Retina (tissue), 1 donor: ENCODE data around the gene LYRM2.
"Not testable (repeated sequence)": the region's sequence is repeated elsewhere in the genome, so short reads cannot be mapped to it uniquely, and the experiment has no call there.

ENCODE experiments used
- DNase-seq: peaks from one replicate; pipeline ENCODE4 v3.0.0-alpha.2; 2016

Gene LYRM2

GRCh38 chr6:89643406-89643805 is 4.9 kb upstream of the LYRM2 start:
- no peak for DNase-seq

DNA sequence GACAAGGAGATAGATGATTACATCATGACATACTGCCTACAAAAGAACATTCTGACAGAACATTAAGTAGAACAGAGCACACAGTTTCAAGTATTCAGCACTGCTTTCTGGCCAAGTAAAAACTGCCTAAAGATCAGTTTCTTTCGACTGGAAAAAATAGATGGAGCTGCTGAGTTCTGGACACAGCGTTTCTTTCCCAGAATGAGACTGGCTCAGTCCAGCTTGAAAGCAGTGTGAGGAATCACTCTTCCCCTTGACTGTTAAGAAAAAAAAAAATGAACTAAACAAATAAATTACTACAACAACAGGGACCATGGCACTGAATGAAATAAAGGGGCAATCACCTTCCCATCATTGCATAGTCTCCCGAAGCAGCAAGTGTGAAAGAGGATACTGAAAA is 4.4 kb upstream of the LYRM2 start:
- no peak for DNase-seq

GRCh38 chr6:89641581-89641980 is 3.0 kb upstream of the LYRM2 start:
- not testable (repeated sequence) for DNase-seq

DNA sequence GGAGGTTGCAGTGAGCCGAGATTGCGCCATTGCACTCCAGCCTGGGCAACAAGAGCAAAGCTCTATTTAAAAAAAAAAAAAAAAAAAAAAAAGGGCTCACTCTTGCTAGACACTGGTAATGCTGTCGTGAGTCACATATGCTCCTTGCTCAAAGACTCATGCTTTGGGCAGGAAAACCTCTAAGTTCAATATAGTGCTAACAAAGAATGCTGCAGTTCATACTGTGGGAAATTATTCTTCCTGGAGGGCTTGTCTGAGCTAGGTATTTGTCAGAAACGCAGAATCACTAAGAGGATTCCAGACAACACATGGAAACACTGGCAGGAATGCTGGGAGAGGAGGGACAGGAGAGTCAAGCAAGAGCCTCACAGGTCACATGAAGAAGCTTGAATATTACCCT is 2.3 kb upstream of the LYRM2 start:
- DNase-seq = no peak

GRCh38 chr6:89637960-89638319 is 607 bp downstream of the LYRM2 start:
- no peak for DNase-seq

- not testable (repeated sequence) for DNase-seq
These were observed 2.1 kb downstream of the LYRM2 start for GRCh38 chr6:89636412-89636811.

DNA sequence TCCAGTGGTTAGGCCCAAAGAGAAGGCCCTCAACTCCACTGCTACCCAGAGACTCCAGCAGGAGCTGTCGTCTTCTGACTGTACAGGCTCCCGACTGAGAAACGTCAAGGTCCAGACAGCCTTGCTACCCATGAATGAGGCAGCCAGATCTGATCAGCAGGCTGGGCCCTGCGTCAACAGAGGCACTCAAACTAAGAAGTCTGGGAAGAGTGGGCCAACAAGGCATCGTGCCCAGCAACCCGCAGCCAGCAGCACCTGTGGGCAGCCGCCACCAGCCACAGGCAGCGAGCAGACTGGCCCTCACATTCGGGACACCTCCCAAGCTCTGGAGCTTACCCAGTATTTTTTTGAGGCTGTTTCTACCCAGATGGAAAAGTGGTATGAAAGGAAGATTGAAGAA is 8.1 kb downstream of the LYRM2 start:
- DNase-seq = no peak

GRCh38 chr6:89623749-89624148 is 14.8 kb downstream of the LYRM2 start:
- no peak for DNase-seq

DNA sequence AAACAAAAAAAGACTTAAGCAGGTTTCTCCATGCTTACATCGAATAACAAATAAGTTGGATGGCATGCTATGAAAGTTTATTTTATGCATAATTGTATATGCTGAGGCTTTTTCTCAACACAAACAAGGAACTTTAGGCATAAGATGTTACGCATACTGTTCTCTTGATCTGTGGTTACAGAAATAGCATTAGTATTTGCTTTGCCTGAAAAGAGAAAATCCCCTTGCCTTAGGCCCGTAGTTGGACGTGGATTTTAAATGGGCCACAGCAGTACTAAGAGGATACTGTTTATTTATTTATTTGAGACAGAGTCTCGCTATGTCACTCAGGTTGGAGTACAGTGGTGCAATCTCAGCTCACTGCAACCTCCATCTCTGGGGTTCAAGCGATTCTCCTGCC is 19.0 kb downstream of the LYRM2 start:
- DNase-seq = no peak

DNA sequence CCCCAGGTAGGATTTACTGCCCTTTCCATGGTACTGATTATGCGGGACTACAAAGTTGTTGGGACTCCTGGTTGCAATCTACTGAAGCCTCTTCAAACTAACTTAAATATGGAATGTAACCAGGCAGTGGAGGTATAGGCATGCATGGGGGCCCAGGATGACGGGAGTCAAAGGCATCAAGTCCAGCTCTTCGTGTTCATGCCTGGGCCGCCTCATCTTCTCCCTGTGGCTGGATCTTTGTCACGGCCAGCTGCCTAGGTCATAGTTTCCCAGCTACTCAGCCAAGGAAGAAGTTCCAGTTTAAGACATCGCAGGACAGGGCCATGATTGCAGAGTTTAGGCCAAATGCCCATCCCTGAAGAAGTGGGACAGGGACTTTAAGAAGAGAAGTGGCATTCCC is 20.5 kb downstream of the LYRM2 start:
- no peak for DNase-seq

DNA sequence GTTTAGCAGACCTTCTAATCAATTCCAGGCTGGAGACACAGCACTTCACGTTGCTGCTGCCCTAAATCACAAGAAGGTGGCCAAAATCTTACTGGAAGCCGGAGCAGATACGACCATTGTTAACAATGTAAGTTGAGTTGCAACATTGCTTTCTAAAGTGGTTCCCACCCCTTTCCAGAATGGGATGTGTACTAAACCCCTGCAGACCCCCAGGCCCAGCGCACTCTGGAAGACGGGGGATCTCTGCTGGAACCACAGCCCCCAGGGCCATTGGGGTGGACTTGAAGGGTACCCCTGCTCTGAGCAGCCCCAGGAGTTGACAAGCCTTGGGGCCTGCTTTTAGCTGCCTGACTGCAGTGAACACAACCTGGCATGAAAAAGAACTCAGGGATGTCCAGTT is 22.0 kb downstream of the LYRM2 start:
- no peak for DNase-seq

DNA sequence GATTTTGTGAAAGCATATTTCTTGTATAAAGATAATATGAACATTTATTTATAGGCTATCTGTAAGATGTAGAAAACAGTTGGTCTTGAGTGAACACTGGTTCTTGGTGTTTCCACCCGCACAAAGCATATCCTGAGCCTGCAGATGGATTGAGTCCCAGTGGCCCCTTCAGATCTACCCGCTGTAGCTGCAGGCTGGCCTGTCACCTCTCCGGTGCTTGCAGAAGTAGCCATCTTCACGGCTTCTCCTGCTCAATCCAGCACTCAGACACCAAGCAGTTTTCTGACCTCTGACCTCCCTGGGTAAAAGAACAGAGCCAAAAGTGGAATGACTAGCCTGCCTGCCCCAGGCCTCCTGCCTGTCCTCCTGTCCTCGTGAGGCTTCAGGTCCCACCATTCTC is 22.7 kb downstream of the LYRM2 start:
- no peak for DNase-seq

DNA sequence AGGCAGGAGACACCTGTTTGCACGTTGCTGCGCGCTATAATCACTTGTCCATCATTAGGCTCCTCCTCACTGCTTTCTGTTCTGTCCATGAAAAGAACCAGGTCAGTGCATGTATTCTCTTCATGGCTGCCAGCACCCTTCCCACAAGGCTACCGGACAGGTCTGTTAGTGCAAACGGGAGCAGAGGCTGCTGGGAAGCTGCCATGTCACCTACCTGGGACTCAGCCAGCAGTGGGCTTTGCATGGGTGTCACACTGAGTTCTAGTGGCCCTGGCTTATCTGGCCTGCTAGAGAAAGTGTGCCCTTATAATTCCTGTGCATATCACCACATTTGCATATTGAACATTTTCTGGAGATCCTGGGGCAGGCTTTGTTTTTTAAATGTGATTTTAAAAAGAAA is 24.8 kb downstream of the LYRM2 start:
- no peak for DNase-seq

GRCh38 chr6:89612121-89612520 is 26.4 kb downstream of the LYRM2 start:
- no peak for DNase-seq

GRCh38 chr6:89611666-89612065 is 26.9 kb downstream of the LYRM2 start:
- DNase-seq = no peak

GRCh38 chr6:89610149-89610642 is 28.4 kb downstream of the LYRM2 start:
- peak; percentile 54 for DNase-seq

GRCh38 chr6:89605861-89606260 is 32.7 kb downstream of the LYRM2 start:
- no peak for DNase-seq

DNA sequence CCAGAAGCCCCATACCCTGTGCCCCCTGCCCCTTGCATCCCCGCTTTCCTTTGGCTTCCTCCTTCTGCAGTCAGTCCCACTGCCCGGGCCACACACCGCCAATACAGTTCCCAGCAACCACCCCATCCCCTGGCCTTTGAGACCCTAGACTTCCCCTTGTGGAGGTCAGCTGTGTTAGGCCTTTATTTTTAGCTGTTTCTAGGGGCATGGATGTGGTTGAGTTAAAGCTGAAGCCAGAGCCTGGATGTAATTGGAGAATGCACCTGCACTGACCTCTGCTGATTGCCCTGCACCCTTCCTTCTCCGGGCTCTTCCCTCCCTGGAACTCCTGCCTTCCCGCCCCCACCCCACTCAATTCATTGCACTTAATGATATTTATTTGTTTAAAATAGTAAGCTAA is 33.9 kb downstream of the LYRM2 start:
- no peak for DNase-seq

DNA sequence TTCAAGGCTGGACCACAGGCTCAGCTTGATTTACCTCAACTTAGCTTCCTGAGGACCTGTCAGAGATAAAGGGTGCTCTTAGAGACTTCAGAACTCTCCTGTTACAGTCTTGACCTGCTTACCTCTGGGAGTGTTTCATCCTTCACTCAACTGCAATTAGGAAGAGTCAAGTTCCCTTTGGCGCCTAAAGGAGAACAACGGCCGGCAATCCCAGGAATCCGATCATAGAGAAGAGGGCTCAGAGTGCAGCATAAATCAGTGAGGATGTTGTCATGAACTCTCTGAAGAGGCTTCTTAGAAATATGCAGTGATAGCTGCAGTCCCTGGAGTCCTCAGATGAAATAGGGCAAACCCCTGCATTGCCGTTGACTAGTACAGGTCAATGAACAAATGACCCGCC is 36.4 kb downstream of the LYRM2 start:
- DNase-seq = peak; percentile 50

DNA sequence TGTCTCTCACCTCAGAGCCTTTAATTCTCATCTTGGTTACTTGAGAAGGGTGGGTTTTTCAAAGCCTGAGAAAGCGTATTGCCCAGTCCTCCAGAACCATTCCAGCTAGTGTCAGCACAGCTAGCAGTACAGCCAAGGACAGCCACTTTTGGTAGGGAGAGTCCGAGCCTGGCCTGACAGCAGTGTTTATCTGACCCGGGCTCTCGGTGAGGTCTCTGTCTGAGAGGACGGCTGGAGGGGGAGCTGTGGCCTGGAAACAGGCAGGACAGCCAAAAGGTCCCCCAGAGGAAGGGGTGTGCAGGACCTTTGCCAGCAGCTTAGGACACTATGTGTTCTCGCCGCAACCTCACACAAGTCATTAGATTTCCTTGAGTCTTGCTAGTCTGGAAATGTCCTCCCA is 38.8 kb downstream of the LYRM2 start:
- DNase-seq = no peak

DNA sequence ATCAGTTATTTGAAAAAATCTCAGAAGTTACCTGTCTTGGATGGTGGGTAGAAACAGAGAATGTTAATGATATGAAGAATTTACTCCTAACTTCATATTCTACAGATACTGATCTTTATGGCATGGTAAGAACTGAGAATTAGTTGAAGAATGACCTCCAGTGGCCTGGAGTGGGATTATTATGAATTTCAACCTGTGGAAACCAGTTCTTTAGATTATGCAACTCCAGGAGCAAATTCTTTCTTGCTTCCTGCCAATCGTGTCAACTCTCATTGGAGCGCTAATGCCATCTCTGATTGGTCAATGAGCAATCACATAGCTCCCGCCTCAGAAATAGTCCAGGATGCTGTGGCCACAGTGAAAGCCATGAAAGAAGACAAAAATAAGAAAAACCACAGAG is 40.6 kb downstream of the LYRM2 start:
- DNase-seq = peak; percentile 11

DNA sequence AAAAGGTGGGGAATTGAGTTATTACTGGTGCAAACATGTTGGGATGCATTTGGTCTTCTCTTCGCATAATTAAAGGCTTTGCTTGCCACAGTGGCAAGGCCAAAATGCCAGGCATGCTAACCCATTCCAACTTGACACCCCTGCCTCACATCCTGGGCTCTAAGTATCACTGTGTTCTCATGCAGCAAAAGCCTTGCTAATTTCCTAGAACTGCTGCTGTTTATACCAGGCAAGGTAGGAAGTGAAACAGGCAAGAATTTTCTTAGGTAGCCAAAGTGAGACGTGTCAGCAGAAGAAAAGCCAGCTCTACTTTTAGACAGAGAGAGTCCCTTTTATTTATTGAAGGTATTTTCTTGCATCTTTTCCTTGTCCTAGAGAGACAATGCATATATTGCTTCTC is 41.2 kb downstream of the LYRM2 start:
- no peak for DNase-seq

DNA sequence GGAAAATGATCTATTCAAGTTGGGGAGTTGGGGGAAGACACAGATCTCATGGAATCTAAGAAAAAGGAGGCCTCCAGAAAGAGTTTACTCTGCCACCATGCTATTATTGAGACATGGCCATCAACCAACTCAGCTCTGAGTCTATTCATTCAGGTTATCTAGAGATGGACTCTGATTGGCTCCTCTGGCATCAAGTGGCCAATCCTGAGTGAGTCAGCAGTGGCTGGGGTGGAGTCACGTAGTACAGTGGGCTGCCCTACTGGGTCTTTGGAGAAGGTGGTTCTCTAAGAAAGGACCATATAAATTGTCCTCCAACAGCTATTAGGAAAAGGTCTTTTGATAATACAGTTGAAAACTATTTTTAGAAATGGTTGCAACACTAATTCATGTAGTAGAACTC is 42.1 kb downstream of the LYRM2 start:
- no peak for DNase-seq

GRCh38 chr6:89596056-89596455 is 42.5 kb downstream of the LYRM2 start:
- DNase-seq = no peak

DNA sequence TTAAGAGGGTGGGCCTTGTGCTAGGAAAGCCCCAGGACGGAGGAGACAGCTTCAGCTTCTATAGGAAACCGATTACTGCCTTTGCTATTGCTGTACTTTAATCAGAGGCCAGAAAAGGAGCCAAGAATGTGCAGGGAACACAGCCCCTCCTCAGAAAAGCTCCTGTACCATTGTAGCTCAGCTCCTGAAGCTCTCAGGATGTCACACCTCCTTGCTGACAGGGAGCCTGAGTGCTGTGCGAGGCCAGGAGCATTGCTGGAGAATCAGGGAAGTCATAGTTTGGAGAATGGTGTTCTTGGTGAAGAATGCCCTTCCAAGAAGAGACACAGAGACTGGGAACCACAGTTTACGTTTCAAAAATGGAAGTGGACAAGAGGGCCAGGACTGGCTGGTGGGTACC is 46.8 kb downstream of the LYRM2 start:
- no peak for DNase-seq

DNA sequence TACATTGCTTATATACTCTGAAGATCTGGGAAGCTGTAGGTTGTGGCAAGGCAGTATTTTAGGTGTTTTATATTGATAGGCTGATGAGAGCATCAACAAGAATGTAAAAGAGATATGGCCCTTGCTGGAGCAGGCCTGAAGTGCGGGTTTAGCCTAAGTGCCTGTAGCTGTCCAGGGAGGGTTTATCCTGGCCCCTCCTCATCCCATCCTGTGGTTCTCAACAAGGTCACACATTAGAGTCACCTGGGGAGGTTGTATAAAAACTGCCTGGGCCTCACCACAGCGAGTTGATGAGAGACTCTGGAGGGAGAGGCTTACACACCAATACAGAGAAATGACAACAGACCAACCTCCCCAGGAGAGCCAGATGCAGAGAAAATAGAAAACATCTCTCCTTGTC is 48.4 kb downstream of the LYRM2 start:
- DNase-seq = no peak
